ENCODE results near the gene LIN7A.

GRCh38 chr12:80769553-80770140 is 168.1 kb downstream of the LIN7A start:
- TF ChIP-seq CTCF (IDR thresholded peaks at IDR 0.05; ENCODE audit: low read length) (no peak), EZH2 (IDR thresholded peaks at IDR 0.05; ENCODE audit: borderline replicate concordance, low read length) (no peak)

Data from OCI-LY1 (cell line).